GM23338 (cell line): ENCODE measurements around the gene S100A6. TPM values are rescaled to one million over a fixed set of nuclear protein-coding genes. Genes with fewer than 3 reads are reported as not detected.

Source experiments
- ATAC-seq: fragments of 200-7000 bp; cut with Tn5 transposase; 3 replicates; pipeline ENCODE4 v1.9.1; 2020
- DNase-seq: peaks from one replicate; pipeline ENCODE4 v3.0.0-alpha.2; 2015; ENCODE audit warnings: low spot score
- H2AFZ ChIP-seq: fragments of 200-600 bp; sonication (generic); 2 replicates; pipeline ENCODE4 v1.8.0; 2016; ENCODE audit warnings: antibody characterized with exemption, mild to moderate bottlenecking, moderate library complexity
- H3F3A ChIP-seq: fragments of 200-600 bp; sonication (generic); replicated peaks from 2 replicates; pipeline ENCODE4 v1.8.0; 2017; ENCODE audit warnings: antibody characterized with exemption, mixed run types, low read depth
- H3K27ac ChIP-seq: fragments of 200-600 bp; sonication (generic); 2 replicates; pipeline ENCODE4 v1.6.1; 2016; ENCODE audit warnings: low read depth
- H3K27me3 ChIP-seq: fragments of 200-600 bp; sonication (generic); 2 replicates; pipeline ENCODE4 v1.8.0; 2016; ENCODE audit warnings: mild to moderate bottlenecking, mixed run types, moderate library complexity; ENCODE audit not compliant: insufficient read depth
- H3K36me3 ChIP-seq: fragments of 200-600 bp; sonication (generic); 2 replicates; pipeline ENCODE4 v1.8.0; 2016; ENCODE audit warnings: mild to moderate bottlenecking; ENCODE audit not compliant: insufficient read depth
- H3K4me1 ChIP-seq: fragments of 200-600 bp; sonication (generic); 2 replicates; pipeline ENCODE4 v1.8.0; 2016; ENCODE audit warnings: mild to moderate bottlenecking, moderate library complexity; ENCODE audit not compliant: insufficient read depth
- H3K4me2 ChIP-seq: fragments of 200-600 bp; sonication (generic); 2 replicates; pipeline ENCODE4 v1.7.1; 2017; ENCODE audit warnings: mixed run types
- H3K4me3 ChIP-seq: fragments of 200-600 bp; sonication (generic); 2 replicates; pipeline ENCODE4 v1.6.1; 2016; ENCODE audit warnings: mixed run types
- H3K79me2 ChIP-seq: fragments of 200-600 bp; sonication (generic); replicated peaks from 2 replicates; pipeline ENCODE4 v1.8.0; 2017; ENCODE audit warnings: mild to moderate bottlenecking; ENCODE audit not compliant: insufficient read depth
- H3K9me2 ChIP-seq: fragments of 200-600 bp; sonication (generic); 2 replicates; pipeline ENCODE4 v1.8.0; 2017; ENCODE audit not compliant: insufficient read depth
- H4K20me1 ChIP-seq: fragments of 200-600 bp; sonication (generic); replicated peaks from 2 replicates; pipeline ENCODE4 v1.8.0; 2017; ENCODE audit warnings: mild to moderate bottlenecking; ENCODE audit not compliant: insufficient read depth
- H3K27ac Mint-ChIP-seq: 2 replicates; pipeline ENCODE4 v1.8.0; 2020; ENCODE audit warnings: inconsistent platforms, mild to moderate bottlenecking, moderate library complexity, mixed read lengths
- H3K27me3 Mint-ChIP-seq: 3 replicates; pipeline ENCODE4 v1.8.0; 2022; ENCODE audit warnings: low read depth, mild to moderate bottlenecking, moderate library complexity, mixed read lengths, inconsistent platforms; ENCODE audit not compliant: insufficient read depth, poor library complexity
- H3K36me3 Mint-ChIP-seq: 3 replicates; pipeline ENCODE4 v1.8.0; 2021; ENCODE audit warnings: low read depth, mild to moderate bottlenecking, inconsistent platforms, moderate library complexity, mixed read lengths
- H3K4me1 Mint-ChIP-seq: 3 replicates; pipeline ENCODE4 v1.8.0; 2020; ENCODE audit warnings: mild to moderate bottlenecking, inconsistent platforms, mixed read lengths
- H3K4me3 Mint-ChIP-seq: 3 replicates; pipeline ENCODE4 v1.8.0; 2021; ENCODE audit warnings: moderate library complexity, mild to moderate bottlenecking, inconsistent platforms, mixed read lengths
- H3K9me3 Mint-ChIP-seq: 3 replicates; pipeline ENCODE4 v1.8.0; 2020; ENCODE audit warnings: moderate library complexity, mild to moderate bottlenecking, inconsistent platforms, mixed read lengths
- CREB1 ChIP-seq: fragments of 250-450 bp; sonication (Bioruptor Pico); IDR thresholded peaks from 2 replicates; pipeline ENCODE4 v1.5.0; 2020; ENCODE audit warnings: low read depth, mild to moderate bottlenecking, moderate library complexity
- CTCF ChIP-seq, 2 experiments: fragments of 200-600 bp in 1 of 2; sonication (generic) in 1 of 2; conservative IDR thresholded peaks; 2 replicates each; pipeline versions ENCODE4 v1.5.1 to v1.6.1; 2016 to 2017; ENCODE audit warnings: antibody characterized with exemption in 2 of 2, low read depth in 2 of 2, mild to moderate bottlenecking in 2 of 2, moderate library complexity in 1 of 2
- ETS1 ChIP-seq: IDR thresholded peaks from 2 replicates; pipeline ENCODE4 v1.6.1; 2016; ENCODE audit warnings: antibody characterized with exemption
- EZH2 ChIP-seq: fragments of 200-600 bp; sonication (generic); IDR thresholded peaks from one replicate; pipeline ENCODE4 v1.8.0; 2017; ENCODE audit warnings: antibody characterized with exemption, mild to moderate bottlenecking, low read depth; ENCODE audit not compliant: unreplicated experiment
- EZH2phosphoT487 ChIP-seq: fragments of 200-600 bp; sonication (generic); IDR thresholded peaks from one replicate; pipeline ENCODE4 v1.8.1; 2018; ENCODE audit warnings: antibody characterized with exemption; ENCODE audit not compliant: unreplicated experiment
- JUNB ChIP-seq: IDR thresholded peaks from one replicate; pipeline ENCODE4 v1.6.1; 2016; ENCODE audit warnings: antibody characterized with exemption; ENCODE audit not compliant: unreplicated experiment
- NANOG ChIP-seq: IDR thresholded peaks from 2 replicates; pipeline ENCODE4 v1.6.1; 2016; ENCODE audit warnings: antibody characterized with exemption, borderline replicate concordance
- POLR2AphosphoS5 ChIP-seq: IDR thresholded peaks from 2 replicates; pipeline ENCODE4 v1.6.1; 2016; ENCODE audit warnings: antibody characterized with exemption, low read depth
- REST ChIP-seq: IDR thresholded peaks from one replicate; pipeline ENCODE4 v1.6.1; 2018; ENCODE audit warnings: antibody characterized with exemption; ENCODE audit not compliant: unreplicated experiment
- STAT1 ChIP-seq: IDR thresholded peaks from one replicate; pipeline ENCODE4 v1.6.1; 2016; ENCODE audit warnings: antibody characterized with exemption; ENCODE audit not compliant: unreplicated experiment
- ZNF114 ChIP-seq: fragments of 250-450 bp; sonication (Bioruptor Pico); IDR thresholded peaks from 2 replicates; pipeline ENCODE4 v1.5.0; 2020; ENCODE audit warnings: mild to moderate bottlenecking, moderate library complexity
- ZNF331 ChIP-seq: fragments of 250-450 bp; sonication (Bioruptor Pico); IDR thresholded peaks from 2 replicates; pipeline ENCODE4 v1.5.0; 2020; ENCODE audit warnings: low read depth, mild to moderate bottlenecking, moderate library complexity
- ZNF462 ChIP-seq: fragments of 250-450 bp; sonication (Bioruptor Pico); IDR thresholded peaks from 2 replicates; pipeline ENCODE4 v1.5.0; 2020; ENCODE audit warnings: mild to moderate bottlenecking, moderate library complexity
- polyA plus RNA-seq: library from polyadenylated mRNA; unstranded; fragments of >200 nt; fragmentation: Nextera tagmentation; extraction: Ambion mirVana; gene quantifications from 2 replicates; pipeline ENCODE4 v1.2.1, GENCODE V29; 2016
- total RNA-seq: library from RNA; depleted of rRNA; stranded (reverse); fragments of >200 nt; shearing (Covaris generic); gene quantifications from 2 replicates; pipeline ENCODE4 v1.2.3, GENCODE V29; 2014

The S100A6 gene
- total and polyA plus RNA-seq, 2 experiments from 2014 or later = 7.3 to 77.5 TPM

GRCh38 chr1:153513666-153514065 is 22.1 kb downstream of the S100A6 start:
- H3K27ac Mint-ChIP-seq = no peak overlapping the region
- H3K36me3 Mint-ChIP-seq = no peaks in the 10 kb centered on the region
- peaks cover 35% of the 10 kb centered on the region for H3K27me3 ChIP-seq
- no peak overlapping the region for H2AFZ ChIP-seq
- H3K27ac ChIP-seq = no peak overlapping the region
- no peak overlapping the region for H3K4me2 ChIP-seq
- DNase-seq = no peak
- no peaks in the 10 kb centered on the region for H3K36me3 ChIP-seq
- peaks cover 16% of the 10 kb centered on the region for H3K4me1 Mint-ChIP-seq
- no peak overlapping the region for H3K4me3 ChIP-seq
- peaks cover 26% of the 10 kb centered on the region for H3K27me3 Mint-ChIP-seq
- H3K9me2 ChIP-seq = no peaks in the 10 kb centered on the region
- no peaks in the 10 kb centered on the region for H4K20me1 ChIP-seq
- TF ChIP-seq CTCF (conservative IDR thresholded peaks at IDR 0.05; ENCODE audit: low read depth in 2 of 2) (no peak), ZNF331 (CRISPR knock-in tag) (no peak), ZNF114 (CRISPR knock-in tag) (no peak), REST (no peak), POLR2AphosphoS5 (no peak), ETS1 (no peak), NANOG (no peak), CREB1 (no peak), STAT1 (no peak), ZNF462 (CRISPR knock-in tag) (no peak), EZH2phosphoT487 (no peak), EZH2 (no peak), JUNB (no peak)
- H3K4me3 Mint-ChIP-seq = no peak overlapping the region
- peaks cover 3% of the 10 kb centered on the region; the same call in 1 of the 2 replicates for H3K4me1 ChIP-seq
- no peaks in the 10 kb centered on the region; the same call in 1 of the 3 replicates for H3K9me3 Mint-ChIP-seq
- ATAC-seq = no peak
- no peaks in the 10 kb centered on the region for H3F3A ChIP-seq
- no peaks in the 10 kb centered on the region for H3K79me2 ChIP-seq
